ENCODE results near the gene HLA-DQA2. TPM values are rescaled to one million over a fixed set of nuclear protein-coding genes. Genes with fewer than 3 reads are reported as not detected.
"Not testable (repeated sequence)": the region's sequence is repeated elsewhere in the genome, so short reads cannot be mapped to it uniquely, and the experiment has no call there.

The HLA-DQA2 gene
- total RNA-seq, 1 donor from 2014 or later: not detected

- Mint-ChIP-seq H3K27ac (ENCODE audit: unreplicated experiment) (no peak overlapping the region), H3K4me1 (no peaks in the 10 kb centered on the region), H3K4me3 (no peak overlapping the region), H3K27me3 (ENCODE audit: low read depth) (peaks cover 10% of the 10 kb centered on the region), H3K36me3 (ENCODE audit: low read depth) (no peaks in the 10 kb centered on the region), H3K9me3 (no peaks in the 10 kb centered on the region)
- TF ChIP-seq CTCF (conservative IDR thresholded peaks at IDR 0.05): no peak
- no peak for DNase-seq (ENCODE audit: low read depth, low spot score)
Measured at GRCh38 chr6:32744776-32745175, 3.6 kb downstream of the HLA-DQA2 start.

- not testable (repeated sequence) for H3K4me1 Mint-ChIP-seq; DNase-seq (ENCODE audit: low read depth, low spot score); H3K27me3 Mint-ChIP-seq (ENCODE audit: low read depth); H3K4me3 Mint-ChIP-seq; H3K36me3 Mint-ChIP-seq (ENCODE audit: low read depth); H3K27ac Mint-ChIP-seq (ENCODE audit: unreplicated experiment); H3K9me3 Mint-ChIP-seq
Measured at GRCh38 chr6:32745649-32746048, 4.5 kb downstream of the HLA-DQA2 start.

DNA sequence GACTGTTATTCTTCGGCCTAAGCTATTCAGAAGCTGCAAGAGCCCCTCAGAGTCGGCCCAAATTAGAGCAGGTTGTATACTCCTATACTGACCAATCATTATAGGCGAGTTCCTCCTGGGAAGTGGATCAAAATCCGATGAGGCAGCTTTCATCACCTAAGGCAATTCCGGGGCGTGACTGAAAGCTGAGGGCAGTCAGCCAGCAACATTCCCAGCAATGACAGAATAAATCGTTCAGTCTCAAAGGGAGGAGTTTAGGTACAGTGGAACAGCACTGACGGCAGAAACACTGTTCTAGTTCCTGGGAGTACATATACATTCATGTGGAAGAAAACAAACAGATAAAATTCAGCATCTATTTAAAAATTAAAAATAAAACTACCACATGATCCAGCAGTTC, 11.4 kb downstream of the HLA-DQA2 start:
- Mint-ChIP-seq H3K4me3 (no peak overlapping the region), H3K9me3 (no peaks in the 10 kb centered on the region), H3K4me1 (no peaks in the 10 kb centered on the region), H3K27me3 (ENCODE audit: low read depth) (peaks cover 21% of the 10 kb centered on the region), H3K36me3 (ENCODE audit: low read depth) (no peaks in the 10 kb centered on the region), H3K27ac (ENCODE audit: unreplicated experiment) (no peak overlapping the region)
- TF ChIP-seq CTCF (conservative IDR thresholded peaks at IDR 0.05): no peak
- DNase-seq (ENCODE audit: low read depth, low spot score): no peak

DNA sequence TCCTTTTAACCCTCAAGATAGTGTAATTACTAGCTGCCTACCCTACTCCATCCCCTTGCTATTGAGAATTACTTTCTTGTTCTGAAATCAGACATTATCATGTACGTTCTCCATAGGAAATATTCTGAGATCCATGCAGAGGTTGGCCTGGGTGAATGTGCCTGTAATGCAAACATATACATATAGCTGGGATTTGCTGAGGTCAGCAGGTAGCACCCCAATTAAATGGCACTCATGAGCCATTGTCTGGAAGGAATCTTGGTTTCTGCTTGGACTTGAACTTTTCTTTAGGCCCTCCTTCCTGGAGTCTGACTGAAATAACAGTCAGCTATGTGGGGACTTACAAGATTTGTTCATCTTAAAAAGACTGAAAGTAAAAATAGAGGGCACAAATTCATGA, 18.5 kb downstream of the HLA-DQA2 start:
- Mint-ChIP-seq H3K9me3 (no peaks in the 10 kb centered on the region), H3K36me3 (ENCODE audit: low read depth) (no peaks in the 10 kb centered on the region)
- no peak for TF ChIP-seq CTCF (conservative IDR thresholded peaks at IDR 0.05)

DNA sequence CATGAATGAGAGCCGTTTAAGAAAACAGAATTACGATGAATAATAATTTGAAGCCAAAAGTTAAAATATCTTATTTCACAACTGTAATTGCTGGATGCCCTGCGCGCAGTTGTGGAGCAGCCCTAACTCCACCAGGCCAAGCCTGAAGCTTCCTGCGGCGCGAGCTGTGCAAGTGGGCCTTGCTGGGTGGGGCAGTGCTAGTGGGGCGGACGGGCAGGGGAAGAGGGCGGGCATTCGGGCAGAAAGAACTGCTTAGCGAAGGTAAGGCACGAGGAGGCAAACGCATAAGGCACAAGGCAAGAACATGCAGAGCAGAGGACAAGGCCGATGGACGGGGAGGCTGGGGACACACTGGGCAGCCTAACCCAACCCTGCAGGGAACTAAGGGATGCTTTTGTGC, 19.9 kb downstream of the HLA-DQA2 start:
- no peak for TF ChIP-seq CTCF (conservative IDR thresholded peaks at IDR 0.05)
- no peaks in the 10 kb centered on the region for H3K36me3 Mint-ChIP-seq (ENCODE audit: low read depth)
- no peak overlapping the region for H3K4me3 Mint-ChIP-seq
- H3K9me3 Mint-ChIP-seq: no peaks in the 10 kb centered on the region
- H3K27ac Mint-ChIP-seq (ENCODE audit: unreplicated experiment): no peak overlapping the region
- H3K4me1 Mint-ChIP-seq: no peaks in the 10 kb centered on the region
- peaks cover 33% of the 10 kb centered on the region for H3K27me3 Mint-ChIP-seq (ENCODE audit: low read depth)
- no peak for DNase-seq (ENCODE audit: low read depth, low spot score)

More for the DNA sequence above, 18.5 kb downstream of the HLA-DQA2 start:
- Mint-ChIP-seq H3K4me1 (no peaks in the 10 kb centered on the region), H3K27ac (ENCODE audit: unreplicated experiment) (no peak overlapping the region), H3K27me3 (ENCODE audit: low read depth) (peaks cover 33% of the 10 kb centered on the region), H3K4me3 (no peak overlapping the region)
- DNase-seq (ENCODE audit: low read depth, low spot score): no peak

- H3K4me1 Mint-ChIP-seq: no peaks in the 10 kb centered on the region
- DNase-seq (ENCODE audit: low read depth, low spot score): no peak
- no peak overlapping the region for H3K27ac Mint-ChIP-seq (ENCODE audit: unreplicated experiment)
- H3K27me3 Mint-ChIP-seq (ENCODE audit: low read depth): peaks cover 34% of the 10 kb centered on the region
- H3K36me3 Mint-ChIP-seq (ENCODE audit: low read depth): no peaks in the 10 kb centered on the region
- H3K9me3 Mint-ChIP-seq: no peaks in the 10 kb centered on the region
- TF ChIP-seq CTCF (conservative IDR thresholded peaks at IDR 0.05): no peak
- no peak overlapping the region for H3K4me3 Mint-ChIP-seq
Measured at GRCh38 chr6:32761548-32761947, 20.4 kb downstream of the HLA-DQA2 start.
